NCI-H1105 treated with DMSO at 0.1 percent for 48 hours (cell line): ENCODE measurements around the gene OSBPL3.
"Not testable (repeated sequence)": the region's sequence is repeated elsewhere in the genome, so short reads cannot be mapped to it uniquely, and the experiment has no call there.

Experiments used
- DNase-seq: peaks from one replicate; lab custom pipeline; 2025; lab: John Stamatoyannopoulos, UW

The OSBPL3 gene

DNA sequence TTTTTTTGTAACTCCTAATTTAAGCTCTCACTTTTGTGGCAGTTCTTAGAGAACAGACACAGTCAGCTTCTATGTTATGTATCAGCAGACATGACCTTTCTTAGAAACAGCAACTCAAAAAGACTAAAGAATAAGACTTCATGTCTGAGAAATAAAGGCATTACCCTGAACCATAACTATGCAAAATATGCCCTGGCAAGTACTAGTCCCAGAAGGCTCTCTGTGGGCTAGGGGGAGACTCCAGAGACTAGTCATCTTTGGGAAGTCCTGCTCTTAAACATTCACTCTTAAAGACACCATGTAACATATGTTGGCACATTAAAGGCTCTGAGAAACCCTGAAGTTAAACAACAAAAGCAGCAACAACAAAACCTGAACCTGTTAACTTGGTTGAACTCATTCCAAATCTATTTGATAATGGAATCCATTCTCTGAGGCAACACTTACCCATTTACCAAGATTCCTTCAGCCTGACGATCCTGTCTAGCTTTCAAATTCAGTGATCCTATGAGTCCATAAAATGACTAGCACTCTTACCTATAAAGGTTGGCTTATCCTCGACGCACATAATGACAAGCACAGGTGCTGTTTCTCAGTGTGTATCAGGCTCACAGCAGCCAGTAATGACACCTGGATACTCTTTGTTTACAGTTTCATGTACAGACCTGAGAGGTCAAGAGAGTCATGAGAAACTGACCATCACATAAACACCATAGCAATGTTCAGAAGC lies 62.3 kb downstream of the OSBPL3 start:
- DNase-seq, result no peak

DNA sequence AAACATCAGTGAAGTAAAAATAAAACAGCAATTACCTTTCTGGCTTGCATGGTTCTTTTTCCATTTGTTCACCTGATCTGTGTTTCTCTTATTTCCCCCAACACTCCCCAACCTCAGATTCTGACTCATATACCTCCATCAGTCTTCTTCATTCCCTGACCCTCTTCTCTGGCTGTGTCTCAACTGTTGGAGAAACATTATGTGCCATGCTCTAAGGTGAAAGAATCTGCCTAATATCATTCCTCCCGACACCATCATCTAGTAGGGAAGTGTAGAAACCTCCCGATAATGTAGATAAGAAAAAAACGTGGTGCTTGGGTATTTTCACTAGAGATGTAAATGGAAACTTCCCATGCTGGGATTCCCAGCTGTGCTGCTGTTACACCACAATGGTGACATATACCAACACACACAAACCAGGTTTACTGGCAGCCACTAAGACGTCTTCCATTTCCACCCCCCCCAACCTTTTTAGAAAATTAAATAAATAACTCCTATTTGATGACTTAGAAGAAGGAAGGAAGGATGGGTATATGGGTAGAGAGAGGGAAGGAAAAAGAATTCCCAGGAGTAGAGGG lies 63.4 kb downstream of the OSBPL3 start:
- no peak for DNase-seq

DNA sequence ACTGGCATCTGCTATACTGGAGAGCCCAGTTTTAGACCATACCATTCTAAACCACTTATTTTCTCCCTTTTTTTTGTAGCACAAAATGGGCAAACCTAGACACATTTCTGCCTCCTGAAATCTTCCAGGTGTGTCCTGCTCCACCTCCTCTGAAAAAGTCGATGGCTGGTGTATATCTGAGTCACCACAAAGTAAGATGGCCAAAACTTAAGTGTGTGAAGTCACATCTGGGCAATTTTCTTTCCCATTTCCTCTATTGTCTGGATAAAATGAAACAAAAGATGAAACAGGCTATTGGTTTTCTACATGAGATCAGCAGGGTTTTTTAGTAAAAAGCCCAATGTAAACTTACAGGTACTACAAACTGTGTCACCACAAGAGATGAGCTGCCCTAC lies 65.5 kb downstream of the OSBPL3 start:
- DNase-seq, result no peak

DNA sequence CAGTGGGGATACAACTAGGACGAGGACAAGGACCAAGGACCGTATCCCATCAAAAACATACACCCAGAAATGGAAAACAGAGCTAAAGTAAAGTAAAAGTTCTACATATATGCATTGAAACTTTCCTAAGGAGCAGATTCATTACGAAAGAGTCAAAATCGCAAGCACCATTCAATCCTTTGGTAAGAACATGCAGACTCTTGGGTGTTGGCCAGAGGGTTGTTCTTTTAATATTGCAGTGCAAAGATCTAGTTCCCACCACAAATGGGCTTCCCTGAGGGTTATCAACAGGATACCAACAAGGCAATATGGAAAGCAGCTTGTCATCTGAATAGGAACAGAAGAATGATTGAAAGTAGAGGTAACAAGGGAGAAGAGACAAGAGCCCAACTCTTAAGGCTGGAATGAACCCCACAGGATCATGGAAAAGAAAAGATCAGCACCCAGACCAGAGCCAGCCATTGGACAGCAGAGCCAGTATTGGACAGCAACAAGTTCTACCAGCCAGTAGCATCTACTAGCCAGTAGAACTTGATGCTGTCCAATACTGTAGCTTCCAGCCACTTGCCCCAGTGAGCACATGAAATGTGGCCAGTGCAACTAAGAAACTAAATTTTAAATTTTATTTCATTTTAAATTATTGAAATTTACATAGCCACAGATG lies 66.0 kb downstream of the OSBPL3 start:
- no peak for DNase-seq

DNA sequence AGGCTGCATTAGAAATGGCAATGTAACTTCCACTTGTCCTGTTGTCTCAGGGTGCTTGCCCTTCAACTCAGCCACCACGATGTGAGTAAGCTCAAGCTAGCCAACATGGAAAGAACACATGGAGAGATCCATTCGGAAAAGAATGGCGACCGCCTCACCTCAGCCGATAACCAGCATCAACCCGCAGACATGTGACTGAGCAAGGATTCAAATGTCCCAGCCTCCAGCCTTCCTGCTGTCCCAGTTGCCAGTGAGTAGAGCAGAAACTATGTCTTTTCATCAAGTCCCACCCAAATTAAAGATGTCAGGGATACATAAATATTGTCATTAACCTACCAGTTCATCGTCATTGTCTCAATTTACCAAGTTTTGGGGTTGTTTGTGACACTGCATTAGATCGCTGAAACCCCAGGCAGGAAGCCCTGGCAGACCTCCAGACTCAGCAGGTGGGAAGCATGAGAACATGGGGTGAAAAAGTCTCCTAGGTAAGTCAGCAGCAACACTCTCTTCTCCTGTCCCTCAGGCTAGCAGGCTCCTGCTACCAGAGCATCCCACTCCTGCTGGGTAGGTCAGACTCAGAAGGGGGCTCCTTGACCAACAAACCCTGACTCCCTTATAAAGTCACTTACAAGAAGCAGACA lies 67.0 kb downstream of the OSBPL3 start:
- no peak for DNase-seq

DNA sequence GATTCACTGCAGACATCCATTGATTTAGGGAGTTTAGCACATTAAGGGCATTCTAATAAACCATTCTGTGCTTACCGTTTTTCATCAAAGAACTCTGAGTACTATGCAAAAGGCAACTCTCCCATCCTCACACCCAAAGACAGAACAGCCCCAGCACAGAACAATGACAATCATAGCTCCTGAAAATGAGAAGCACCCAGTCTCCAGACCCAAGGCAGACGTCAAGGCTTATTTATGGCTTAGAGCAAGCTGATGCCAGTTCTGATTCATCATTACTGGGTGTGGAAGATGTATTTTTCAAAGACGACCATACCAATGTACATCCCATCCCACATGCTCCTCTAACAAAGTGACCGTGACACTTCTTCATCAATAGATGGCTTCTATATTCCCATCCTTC lies 67.6 kb downstream of the OSBPL3 start:
- no peak for DNase-seq

DNA sequence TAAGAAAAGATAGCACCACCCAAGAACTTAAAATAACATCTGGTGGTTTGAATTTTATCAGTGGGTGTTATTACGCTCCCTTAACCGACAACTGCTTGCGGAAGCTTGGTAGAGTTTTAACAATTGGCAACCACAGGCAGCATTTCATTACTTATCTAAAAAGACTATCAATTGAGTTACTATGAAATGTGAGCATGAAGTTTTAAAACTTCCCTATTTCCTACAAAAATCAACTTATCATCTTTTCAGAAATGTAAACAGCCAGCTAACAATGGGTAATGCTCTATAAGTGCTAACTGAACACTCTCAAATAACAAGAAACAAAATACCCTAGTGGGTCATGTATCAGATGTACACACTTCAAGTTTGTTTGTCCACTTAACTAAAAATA lies 68.8 kb downstream of the OSBPL3 start:
- peak; percentile 16 for DNase-seq

DNA sequence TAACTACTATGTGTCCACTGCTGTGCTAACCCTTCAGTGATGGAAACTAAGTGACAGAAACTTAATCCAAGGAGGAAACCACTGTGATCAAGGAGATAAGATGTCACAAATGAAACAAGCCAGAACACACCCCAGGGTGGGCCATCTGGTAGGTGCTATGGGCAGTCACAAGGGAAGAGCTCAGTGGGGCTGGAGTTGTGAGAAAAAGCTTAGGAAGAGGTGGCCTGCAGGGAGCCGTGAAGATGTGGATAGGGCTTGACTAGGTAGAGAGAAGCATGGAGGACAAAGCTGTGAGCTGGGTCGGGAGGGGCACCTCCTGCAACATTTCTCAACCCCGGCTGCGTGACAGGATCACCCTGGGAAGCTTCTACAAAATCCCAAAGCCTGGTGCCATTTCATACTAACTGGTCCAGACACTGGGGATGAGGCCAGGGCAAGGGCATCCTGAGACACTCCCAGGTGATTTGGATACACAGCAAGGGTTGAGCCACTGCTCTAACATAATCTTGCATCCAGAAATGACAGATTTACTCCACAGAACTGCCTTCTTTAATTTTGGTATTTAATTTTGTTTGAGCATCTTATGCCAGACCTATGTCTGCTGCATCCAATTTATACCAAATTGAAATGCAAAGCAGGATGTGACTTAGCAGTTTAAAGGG lies 69.3 kb downstream of the OSBPL3 start:
- DNase-seq, result no peak

DNA sequence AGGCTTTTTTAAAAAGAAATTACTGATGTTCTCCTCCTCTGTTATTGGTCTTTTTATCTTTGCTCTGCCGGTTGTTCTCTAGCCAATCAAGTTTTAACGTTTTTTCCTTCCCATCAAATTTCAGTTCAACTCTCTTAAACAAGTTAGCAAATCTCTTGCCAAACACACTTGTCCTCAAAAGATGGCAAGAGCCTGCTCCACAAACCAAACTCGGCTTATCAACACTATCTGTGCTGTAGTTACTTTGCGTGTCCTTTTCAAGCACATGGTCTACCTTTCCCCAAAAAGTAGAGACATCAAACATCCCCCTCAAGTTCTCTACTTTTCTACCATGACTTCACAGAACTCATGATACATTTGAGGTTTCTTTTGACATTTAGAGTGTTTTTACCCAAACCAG lies 71.3 kb downstream of the OSBPL3 start:
- DNase-seq, result no peak

DNA sequence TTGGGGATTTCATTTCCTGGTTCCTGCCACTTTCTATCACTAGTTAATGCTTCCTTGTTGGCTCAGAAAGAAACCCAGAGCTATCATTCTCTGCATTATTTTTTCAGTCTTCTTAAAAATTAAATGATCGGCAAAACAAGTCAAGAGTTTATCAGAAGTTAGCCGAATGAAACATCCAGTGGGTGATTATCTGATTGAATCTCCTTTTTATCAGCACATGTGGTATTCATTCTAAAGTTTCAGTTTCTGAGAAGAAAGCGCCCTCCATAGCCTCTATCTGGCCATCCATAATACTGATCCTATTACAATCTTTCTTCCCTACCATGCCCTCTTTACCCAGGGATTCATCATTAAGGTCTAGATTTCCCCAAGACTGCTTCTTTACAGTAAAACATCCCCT lies 71.8 kb downstream of the OSBPL3 start:
- no peak for DNase-seq

DNA sequence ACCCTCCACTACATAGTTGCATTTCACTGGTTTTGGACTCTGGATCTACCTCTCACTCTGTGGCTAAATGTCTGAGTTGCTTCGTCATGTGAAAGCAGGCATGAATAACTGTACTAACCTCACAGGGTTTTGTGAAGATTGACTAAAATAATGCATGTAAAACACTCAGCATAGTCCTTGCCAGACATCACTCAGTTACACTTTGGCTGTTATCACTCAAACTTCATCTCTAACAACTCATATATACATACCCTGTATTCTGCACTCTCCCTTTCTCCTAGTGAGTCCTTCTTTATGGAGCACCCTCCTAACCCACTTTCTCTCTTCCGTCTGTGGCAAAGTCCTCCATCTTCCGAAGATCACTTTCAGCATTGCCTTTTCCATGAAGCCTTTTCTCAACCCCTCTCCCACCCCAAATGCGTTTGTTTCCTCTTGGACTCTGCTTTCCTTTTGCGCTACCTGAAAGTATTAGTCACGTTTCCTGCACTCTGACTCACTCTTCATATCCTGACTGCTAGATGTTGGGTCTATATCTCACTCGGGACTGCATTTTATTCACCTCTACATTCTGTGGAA lies 72.6 kb downstream of the OSBPL3 start:
- no peak for DNase-seq

DNA sequence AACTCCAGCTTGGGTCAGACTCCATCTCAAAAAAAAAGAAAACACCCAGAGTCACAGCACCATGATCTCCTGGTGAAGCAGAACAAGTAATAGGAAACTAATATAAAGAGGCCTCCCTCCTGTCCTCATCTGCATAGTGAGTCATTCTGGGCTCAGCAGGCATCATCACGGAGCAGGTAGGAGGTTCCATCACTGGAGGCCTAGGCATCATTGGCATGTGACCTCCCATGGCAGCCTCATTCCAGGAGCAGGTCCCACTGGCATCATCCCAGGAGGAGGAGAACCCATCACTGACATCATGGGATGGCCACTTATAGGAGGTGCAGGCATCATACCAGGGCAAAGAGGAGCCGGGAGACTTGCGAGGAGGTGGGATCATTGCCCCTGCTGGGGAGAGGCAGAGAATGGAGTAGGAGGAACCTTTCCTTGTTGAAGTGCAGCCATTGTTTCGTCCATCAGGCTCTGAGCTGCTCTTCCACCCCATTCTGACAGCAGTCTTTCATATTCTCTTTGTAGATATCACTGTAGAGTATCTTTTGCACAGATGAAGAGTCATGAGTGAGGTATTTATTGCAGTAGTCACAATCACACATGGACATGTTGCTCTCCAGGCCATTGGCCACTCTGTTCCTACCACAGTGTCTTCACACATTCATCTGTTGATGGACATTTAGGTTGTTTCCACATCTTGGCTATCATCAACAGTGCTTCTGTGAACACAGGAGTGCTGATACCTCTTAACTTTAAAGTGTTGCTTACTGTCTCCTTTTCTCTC lies 73.8 kb downstream of the OSBPL3 start:
- DNase-seq, result no peak

DNA sequence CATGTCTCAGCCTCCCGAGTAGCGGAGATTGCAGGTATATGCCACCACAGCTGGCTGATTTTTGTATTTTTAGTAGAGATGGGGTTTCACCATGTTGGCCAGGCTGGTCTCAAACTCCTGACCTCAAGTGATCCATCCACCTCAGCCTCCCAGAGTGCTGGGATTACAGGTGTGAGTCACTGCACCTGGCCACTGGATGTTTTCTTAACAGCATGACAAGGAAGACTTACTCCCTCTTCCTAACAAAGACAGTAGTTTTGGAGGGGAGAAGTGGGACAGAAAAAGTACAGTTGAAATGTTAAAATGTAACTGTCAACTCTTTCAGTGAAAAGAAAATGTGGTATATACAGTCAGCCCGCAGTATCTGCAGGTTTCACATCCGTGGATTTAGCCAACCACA lies 76.0 kb downstream of the OSBPL3 start:
- not testable (repeated sequence) for DNase-seq

DNA sequence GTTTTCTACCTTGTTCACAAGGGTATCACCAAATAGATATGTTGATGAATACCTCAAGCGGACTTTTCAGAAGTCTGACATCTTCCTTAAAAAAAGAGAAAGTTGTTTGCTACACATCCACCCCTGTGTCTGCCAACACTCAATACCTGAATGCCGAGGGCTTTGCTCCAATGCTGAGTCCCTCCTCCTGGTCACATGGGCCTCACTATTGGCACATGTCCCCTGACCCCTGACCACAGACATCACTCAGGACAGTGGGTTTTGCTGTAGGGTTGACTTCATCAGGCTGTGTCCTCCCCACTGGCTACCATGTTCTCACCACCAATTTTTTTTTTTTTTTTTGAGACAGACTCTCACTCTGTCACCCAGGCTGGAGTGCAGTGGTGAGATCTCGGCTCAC lies 76.4 kb downstream of the OSBPL3 start:
- DNase-seq, result no peak

DNA sequence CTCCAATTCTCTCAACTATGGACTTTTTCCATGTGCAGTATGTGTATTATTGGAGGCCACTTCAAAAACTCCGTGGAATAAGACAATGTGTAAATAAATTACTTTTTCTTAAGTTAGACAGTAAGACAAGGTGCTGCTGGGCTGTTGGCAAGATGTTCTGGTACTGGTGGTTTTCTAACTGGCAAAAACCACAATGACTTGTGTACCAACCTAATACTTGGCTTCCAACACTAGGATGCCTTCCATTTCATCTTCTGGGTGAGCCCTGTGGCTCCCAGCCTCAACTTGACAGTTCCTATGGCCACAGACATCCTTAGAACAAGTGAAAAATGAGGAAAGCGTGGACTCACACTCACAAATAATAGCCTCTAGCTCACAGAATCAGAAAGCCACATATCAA lies 77.0 kb downstream of the OSBPL3 start:
- no peak for DNase-seq

DNA sequence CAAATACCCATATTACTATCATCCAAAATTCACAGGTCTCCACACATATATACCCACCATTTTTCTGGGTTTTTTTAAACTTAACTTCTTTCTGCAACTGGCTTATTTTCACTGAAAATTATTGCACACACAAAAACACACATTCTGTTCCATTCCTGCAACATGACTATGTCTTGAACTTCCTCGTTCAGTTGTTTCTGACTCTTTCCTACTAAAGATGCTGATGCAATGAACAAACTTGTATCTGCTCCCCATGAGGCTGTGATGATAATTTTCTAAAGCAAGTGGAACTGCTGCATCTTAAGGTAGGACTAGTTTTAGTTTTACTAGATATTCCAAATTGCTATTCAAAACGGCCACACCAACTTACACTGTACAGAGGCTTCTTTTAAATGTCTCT lies 77.7 kb downstream of the OSBPL3 start:
- no peak for DNase-seq

DNA sequence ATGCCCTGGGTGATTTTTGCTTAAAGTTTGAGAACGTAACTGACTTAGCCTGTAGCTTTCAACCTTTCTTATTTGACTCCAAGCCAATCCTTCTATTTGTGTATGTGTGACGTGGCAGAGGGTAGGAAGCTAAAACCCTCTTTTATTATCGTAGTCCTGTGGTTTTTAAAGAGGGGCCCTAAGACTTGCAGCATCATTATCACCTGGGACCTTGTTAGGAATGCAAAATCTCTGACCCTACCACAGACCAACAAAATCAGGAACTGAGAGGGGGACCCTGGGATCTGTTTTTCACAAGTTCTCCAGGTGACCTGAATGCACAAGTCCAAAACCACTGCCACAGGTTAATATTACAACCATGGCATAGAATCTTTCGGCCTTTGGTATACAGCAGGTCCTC lies 80.1 kb downstream of the OSBPL3 start:
- no peak for DNase-seq

DNA sequence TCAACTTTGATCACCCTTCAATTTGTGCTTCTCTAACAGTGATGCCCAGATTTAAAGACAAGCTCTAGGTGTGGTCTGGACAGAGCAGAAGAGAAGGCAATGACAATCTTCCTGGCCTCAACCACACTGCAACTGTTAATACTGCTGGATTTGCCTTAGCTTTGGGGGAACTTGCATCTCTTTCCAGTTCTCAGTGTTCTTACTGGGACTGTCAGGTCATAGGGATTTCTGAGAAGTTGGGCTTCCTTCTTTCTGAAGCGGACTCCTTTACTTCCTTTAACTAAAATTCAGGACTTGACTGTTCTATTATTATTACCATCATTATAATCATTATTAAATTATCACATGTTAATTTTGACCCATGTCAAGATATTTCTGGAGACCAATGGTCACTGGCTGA lies 80.8 kb downstream of the OSBPL3 start:
- DNase-seq, result no peak

DNA sequence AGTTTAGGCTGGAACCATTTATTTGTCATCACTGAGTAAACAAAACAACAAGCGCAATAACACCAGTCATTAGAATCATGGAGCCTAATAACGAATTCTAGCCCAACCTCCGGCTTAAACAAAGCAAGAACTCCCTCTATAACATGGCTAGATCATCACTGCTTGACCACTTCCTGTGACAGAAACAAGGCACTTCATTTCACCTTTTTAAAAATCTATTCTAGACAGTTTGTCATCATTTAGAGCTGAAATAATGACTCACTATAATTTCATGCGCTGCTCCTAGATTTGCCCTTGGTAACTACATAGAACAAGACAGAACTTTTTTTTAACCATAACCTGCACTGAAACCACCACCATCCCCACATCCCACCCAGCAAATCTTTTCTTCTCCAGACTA lies 81.3 kb downstream of the OSBPL3 start:
- DNase-seq, result no peak

DNA sequence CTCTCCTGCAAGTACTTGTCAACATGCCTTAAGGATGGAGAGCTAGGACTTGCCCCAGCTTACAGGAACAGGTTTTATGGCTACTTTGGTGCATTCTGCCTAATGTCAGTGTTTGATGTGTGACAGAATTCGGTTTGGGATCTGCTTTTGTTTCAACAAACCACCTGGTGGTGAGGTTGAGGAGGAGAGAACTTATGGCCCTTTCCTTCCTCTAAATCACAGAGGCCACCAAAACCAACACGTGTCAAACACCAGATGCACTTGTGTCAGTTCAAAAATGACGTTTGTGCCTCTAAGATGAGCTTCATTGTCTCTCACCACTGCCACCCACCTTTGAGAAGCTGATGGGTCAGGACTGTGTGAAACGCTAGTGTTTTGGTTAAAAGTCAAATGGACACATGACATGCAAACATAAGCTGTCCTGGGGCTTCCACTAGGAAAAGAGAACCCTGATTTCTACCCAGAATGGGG lies 83.9 kb downstream of the OSBPL3 start:
- DNase-seq, result no peak
